ENCODE results near the gene SOX6.

The SOX6 gene

GRCh38 chr11:16322190-16322589, 34.2 kb downstream of the SOX6 start:
- no peak for TF ChIP-seq CTCF (IDR thresholded peaks at IDR 0.05)
- Mint-ChIP-seq H3K4me1 (no peaks in the 10 kb centered on the region), H3K27ac (no peak overlapping the region), H3K4me3 (no peak overlapping the region), H3K36me3 (ENCODE audit: low read depth) (peaks cover 8% of the 10 kb centered on the region), H3K9me3 (peaks cover 19% of the 10 kb centered on the region), H3K27me3 (ENCODE audit: low read depth, poor library complexity) (no peaks in the 10 kb centered on the region)
- no peak for DNase-seq

GRCh38 chr11:16321148-16321547, 35.2 kb downstream of the SOX6 start:
- Mint-ChIP-seq H3K36me3 (ENCODE audit: low read depth) (peaks cover 6% of the 10 kb centered on the region), H3K27me3 (ENCODE audit: low read depth, poor library complexity) (no peaks in the 10 kb centered on the region), H3K4me3 (no peak overlapping the region), H3K27ac (no peak overlapping the region), H3K9me3 (peaks cover 17% of the 10 kb centered on the region), H3K4me1 (no peaks in the 10 kb centered on the region)
- no peak for DNase-seq
- TF ChIP-seq CTCF (IDR thresholded peaks at IDR 0.05), result no peak

- Mint-ChIP-seq H3K27ac (no peak overlapping the region), H3K36me3 (ENCODE audit: low read depth) (no peaks in the 10 kb centered on the region), H3K4me1 (no peaks in the 10 kb centered on the region), H3K4me3 (no peak overlapping the region), H3K27me3 (ENCODE audit: low read depth, poor library complexity) (no peaks in the 10 kb centered on the region), H3K9me3 (peaks cover under 1% of the 10 kb centered on the region)
- TF ChIP-seq CTCF (IDR thresholded peaks at IDR 0.05), result no peak
- DNase-seq, result no peak
These were observed 38.0 kb downstream of the SOX6 start for GRCh38 chr11:16318320-16318719.

GRCh38 chr11:16317712-16318111, 38.6 kb downstream of the SOX6 start:
- Mint-ChIP-seq H3K27me3 (ENCODE audit: low read depth, poor library complexity) (no peaks in the 10 kb centered on the region), H3K4me1 (no peaks in the 10 kb centered on the region), H3K9me3 (no peaks in the 10 kb centered on the region), H3K27ac (no peak overlapping the region), H3K4me3 (no peak overlapping the region), H3K36me3 (ENCODE audit: low read depth) (no peaks in the 10 kb centered on the region)
- TF ChIP-seq CTCF (IDR thresholded peaks at IDR 0.05), result no peak
- no peak for DNase-seq

GRCh38 chr11:16313846-16314245, 42.5 kb downstream of the SOX6 start:
- H3K9me3 Mint-ChIP-seq, result no peaks in the 10 kb centered on the region
- TF ChIP-seq CTCF (IDR thresholded peaks at IDR 0.05), result no peak

GRCh38 chr11:16312233-16312765, 44.0 kb downstream of the SOX6 start:
- Mint-ChIP-seq H3K4me3 (no peak overlapping the region), H3K9me3 (no peaks in the 10 kb centered on the region), H3K27me3 (ENCODE audit: low read depth, poor library complexity) (peaks cover 4% of the 10 kb centered on the region), H3K4me1 (no peaks in the 10 kb centered on the region), H3K36me3 (ENCODE audit: low read depth) (no peaks in the 10 kb centered on the region), H3K27ac (no peak overlapping the region)
- no peak for TF ChIP-seq CTCF (IDR thresholded peaks at IDR 0.05)
- DNase-seq, result no peak

More at GRCh38 chr11:16313846-16314245, 42.5 kb downstream of the SOX6 start:
- Mint-ChIP-seq H3K27me3 (ENCODE audit: low read depth, poor library complexity) (no peaks in the 10 kb centered on the region), H3K27ac (no peak overlapping the region), H3K4me3 (no peak overlapping the region), H3K4me1 (no peaks in the 10 kb centered on the region), H3K36me3 (ENCODE audit: low read depth) (no peaks in the 10 kb centered on the region)
- DNase-seq, result no peak

Data from nephron progenitor cell (in vitro differentiated cells).